C4-2B (cell line): ENCODE data around the gene ATP8B3.

Source experiments
- H3K27ac ChIP-seq: fragments of 450-650 bp; 2 replicates; pipeline ENCODE4 v1.5.1; 2017
- ZFX ChIP-seq: fragments of 450-650 bp; IDR thresholded peaks from 2 replicates; pipeline ENCODE4 v1.6.1; 2017
- TF ChIP-seq, protein P1 (sequence below): fragments of 450-650 bp; conservative IDR thresholded peaks from 2 replicates; pipeline ENCODE4 v1.5.1; 2017; ENCODE audit warnings: mild to moderate bottlenecking

Gene ATP8B3, protein sequence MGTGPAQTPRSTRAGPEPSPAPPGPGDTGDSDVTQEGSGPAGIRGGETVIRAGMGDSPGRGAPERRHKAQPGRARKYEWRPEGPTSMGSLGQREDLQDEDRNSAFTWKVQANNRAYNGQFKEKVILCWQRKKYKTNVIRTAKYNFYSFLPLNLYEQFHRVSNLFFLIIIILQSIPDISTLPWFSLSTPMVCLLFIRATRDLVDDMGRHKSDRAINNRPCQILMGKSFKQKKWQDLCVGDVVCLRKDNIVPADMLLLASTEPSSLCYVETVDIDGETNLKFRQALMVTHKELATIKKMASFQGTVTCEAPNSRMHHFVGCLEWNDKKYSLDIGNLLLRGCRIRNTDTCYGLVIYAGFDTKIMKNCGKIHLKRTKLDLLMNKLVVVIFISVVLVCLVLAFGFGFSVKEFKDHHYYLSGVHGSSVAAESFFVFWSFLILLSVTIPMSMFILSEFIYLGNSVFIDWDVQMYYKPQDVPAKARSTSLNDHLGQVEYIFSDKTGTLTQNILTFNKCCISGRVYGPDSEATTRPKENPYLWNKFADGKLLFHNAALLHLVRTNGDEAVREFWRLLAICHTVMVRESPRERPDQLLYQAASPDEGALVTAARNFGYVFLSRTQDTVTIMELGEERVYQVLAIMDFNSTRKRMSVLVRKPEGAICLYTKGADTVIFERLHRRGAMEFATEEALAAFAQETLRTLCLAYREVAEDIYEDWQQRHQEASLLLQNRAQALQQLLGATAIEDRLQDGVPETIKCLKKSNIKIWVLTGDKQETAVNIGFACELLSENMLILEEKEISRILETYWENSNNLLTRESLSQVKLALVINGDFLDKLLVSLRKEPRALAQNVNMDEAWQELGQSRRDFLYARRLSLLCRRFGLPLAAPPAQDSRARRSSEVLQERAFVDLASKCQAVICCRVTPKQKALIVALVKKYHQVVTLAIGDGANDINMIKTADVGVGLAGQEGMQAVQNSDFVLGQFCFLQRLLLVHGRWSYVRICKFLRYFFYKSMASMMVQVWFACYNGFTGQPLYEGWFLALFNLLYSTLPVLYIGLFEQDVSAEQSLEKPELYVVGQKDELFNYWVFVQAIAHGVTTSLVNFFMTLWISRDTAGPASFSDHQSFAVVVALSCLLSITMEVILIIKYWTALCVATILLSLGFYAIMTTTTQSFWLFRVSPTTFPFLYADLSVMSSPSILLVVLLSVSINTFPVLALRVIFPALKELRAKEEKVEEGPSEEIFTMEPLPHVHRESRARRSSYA (N-terminal part only)

DNA sequence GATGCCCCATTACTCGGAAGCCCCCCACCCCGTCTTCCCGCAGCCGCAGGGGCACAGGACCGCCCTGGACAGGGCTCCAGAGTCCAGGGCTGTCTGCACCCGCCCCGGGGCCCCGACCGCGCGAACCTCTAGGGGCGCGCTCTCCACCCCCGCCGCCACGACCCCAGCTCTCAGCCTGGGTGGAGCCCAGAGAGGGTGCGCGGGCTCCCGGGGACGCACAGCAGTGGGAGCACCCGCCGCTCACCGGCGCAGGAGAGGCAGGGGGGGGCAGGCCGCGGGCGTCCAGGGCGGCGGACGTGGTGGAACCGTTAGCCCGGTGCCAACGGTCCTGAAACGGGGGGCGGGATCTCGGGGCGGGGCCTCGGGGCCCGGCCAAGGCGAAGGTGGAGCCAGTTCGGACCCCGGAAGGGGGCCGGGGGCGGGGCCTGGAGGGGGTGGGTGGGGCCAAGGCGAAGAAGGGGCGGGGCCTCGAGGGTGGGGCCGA, at the start of gene ATP8B3:
Gene ATP8B3, minus strand, starts transcription at position 335 of the 484 bp plus-strand sequence. CDS start 540 bp downstream, outside the sequence.
- TF ChIP-seq ZFX, result no peak
- TF ChIP-seq, protein P1, sequence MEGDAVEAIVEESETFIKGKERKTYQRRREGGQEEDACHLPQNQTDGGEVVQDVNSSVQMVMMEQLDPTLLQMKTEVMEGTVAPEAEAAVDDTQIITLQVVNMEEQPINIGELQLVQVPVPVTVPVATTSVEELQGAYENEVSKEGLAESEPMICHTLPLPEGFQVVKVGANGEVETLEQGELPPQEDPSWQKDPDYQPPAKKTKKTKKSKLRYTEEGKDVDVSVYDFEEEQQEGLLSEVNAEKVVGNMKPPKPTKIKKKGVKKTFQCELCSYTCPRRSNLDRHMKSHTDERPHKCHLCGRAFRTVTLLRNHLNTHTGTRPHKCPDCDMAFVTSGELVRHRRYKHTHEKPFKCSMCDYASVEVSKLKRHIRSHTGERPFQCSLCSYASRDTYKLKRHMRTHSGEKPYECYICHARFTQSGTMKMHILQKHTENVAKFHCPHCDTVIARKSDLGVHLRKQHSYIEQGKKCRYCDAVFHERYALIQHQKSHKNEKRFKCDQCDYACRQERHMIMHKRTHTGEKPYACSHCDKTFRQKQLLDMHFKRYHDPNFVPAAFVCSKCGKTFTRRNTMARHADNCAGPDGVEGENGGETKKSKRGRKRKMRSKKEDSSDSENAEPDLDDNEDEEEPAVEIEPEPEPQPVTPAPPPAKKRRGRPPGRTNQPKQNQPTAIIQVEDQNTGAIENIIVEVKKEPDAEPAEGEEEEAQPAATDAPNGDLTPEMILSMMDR, result no peak
- H3K27ac ChIP-seq, result peak within 1 kb of the TSS; percentile 28

DNA sequence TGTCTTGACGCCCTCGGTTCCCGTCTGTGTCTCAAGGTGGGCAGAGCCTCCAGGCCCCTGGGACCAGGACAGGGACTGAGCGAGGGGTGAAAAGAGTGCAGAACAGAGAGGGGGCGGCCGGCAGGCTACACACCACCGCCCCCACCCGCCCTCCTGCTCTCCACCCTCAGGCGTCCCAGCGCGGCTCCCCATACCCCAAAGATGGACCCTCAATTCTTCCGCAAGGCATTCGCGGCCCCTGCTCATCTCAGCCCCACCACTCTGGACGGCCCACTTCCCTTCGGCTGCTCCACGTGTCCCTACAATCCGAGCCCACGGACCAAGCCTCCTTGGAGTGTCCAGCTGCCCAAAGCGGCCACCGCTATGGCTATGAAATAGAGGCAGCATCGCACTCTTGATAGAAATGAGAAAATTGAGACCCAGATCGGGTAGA, 49.5 kb upstream of the ATP8B3 start:
- no peak for TF ChIP-seq ZFX
- TF ChIP-seq, protein P1, result no peak

DNA sequence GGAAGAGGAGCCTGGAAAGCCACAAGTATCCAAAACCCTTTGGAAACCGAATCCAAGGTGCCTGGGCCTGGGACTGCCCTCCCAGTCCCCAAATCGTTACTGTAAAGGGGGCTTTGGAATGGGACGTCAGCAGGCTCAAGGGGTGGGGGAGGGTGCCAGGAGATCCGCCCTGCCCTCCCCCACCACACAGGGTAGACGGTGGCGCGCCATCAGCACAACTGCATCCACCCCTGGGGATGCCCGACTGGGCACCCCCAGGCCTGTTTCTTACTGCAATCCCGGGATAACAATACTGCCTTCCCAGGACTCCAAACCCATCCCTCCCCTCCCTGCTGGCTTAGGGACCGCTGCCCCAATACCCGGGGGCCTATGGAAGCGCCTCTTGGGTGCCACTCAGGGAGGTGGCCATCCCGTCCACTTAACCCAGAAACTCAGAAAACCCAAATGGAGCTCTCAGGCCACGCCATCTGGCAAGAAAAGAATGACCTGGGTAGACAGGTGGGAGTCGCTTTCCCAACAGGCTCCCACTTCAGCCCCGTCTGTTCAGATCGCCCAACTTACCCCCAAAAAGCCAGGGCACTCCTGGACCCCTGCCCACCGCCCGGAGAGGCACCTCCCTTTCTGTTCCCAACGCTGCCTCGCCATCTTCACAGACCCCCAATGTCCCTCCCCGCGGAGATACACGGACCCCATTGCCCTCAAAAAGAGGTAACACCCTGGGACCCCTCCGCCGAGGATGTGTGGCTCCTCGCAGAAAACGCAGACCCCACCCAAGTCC, 48.9 kb upstream of the ATP8B3 start:
- peak overlapping the region; percentile 92; the same call in 1 of the 2 replicates for H3K27ac ChIP-seq
- no peak for TF ChIP-seq ZFX
- TF ChIP-seq, protein P1, result no peak

More for the DNA sequence above, 49.5 kb upstream of the ATP8B3 start:
- peak overlapping the region; percentile 92 for H3K27ac ChIP-seq

DNA sequence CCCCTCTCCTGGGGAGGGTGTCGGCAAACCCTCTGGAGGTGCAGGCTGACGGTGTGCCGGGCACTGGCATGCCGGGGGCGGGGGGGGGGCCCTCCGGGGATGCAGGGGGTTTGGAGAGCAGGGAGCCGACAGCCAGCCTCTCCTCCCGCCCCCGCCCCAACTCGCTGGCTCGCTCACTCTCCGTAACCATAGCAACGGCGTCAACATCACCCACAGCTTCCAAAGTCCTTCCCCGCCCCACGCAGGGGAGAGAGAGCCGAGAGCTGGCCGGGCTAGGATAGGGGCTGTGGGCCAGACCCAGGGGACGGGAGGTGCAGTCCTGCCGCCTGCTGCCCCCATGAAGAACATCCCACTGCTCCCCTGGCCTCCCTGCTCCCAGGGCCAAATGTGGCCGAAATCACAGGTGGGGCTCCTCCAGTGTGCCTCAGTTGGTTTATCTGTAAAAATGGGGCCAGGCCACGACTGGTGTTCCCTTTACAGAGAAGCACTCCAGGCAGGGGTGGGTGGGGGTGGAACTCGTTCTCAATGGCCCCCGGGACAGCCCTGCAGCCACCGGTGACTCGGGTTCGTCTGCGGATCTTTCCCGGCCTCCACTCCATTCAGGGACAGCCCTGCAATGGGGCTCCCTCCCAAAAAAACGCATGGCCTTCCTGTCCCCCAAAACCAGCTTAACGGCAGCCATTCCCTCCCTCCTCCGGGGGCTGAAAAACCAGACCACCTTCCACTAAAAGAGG, 48.1 kb upstream of the ATP8B3 start:
- no peak for TF ChIP-seq ZFX
- TF ChIP-seq, protein P1, result no peak

DNA sequence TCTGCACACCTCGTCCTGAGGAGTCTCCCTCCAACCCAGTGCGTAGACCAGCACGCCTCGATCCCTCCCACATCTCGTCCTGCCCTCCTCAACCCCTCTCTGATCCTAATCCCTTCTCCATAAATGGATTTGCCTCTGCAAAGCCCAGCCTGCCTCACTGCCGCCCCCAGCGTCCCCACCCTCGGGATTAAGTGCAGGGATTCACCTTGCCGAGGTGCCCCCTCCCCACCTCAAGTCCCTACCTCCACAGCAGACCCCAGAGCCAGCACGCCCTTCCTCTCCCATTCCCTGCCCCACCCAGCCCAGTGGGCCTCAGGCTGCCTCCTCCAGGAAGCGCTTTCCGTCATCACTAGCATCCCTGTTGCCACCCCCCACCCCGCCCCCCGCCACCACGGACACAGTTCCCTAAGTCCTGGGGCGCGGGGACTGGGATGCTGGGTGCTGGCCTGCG, 47.3 kb upstream of the ATP8B3 start:
- no peak overlapping the region for H3K27ac ChIP-seq

More for the DNA sequence above, 48.1 kb upstream of the ATP8B3 start:
- H3K27ac ChIP-seq, result no peak overlapping the region; the same call in 1 of the 2 replicates

More for the DNA sequence above, 47.3 kb upstream of the ATP8B3 start:
- no peak for TF ChIP-seq ZFX
- TF ChIP-seq, protein P1, result no peak
